HepG2 (cell line): ENCODE data around the gene PGR. TPM values are rescaled to one million over a fixed set of nuclear protein-coding genes. Genes with fewer than 3 reads are reported as not detected.

Experiments
- ATAC-seq: fragments of 200-7000 bp; cut with Tn5 transposase; 3 replicates; pipeline ENCODE4 v1.9.1; 2020; ENCODE audit warnings: mild to moderate bottlenecking, moderate library complexity
- BruUV-seq: library from RNA; stranded (reverse); fragments of 400-500 nt; replicated peaks from 2 replicates; lab custom pipeline; 2021; lab: Mats Ljungman, UMichigan
- CTCF ChIA-PET: fragments of 300-600 bp; formaldehyde crosslinking; extraction: SDS; loops from one replicate; lab custom pipeline; 2021; ENCODE audit warnings: low total read pairs, inconsistent platforms, low intra/inter-chr PET ratio; lab: Yijun Ruan, JAX
- POLR2A ChIA-PET: fragments of 350-600 bp; sonication (Branson Sonifier 250); formaldehyde crosslinking; loops from one replicate; lab custom pipeline; 2020; ENCODE audit warnings: antibody characterized with exemption, inconsistent platforms; lab: Yijun Ruan, JAX
- DNase-seq: peaks from one replicate; pipeline ENCODE4 v3.0.0-alpha.2; 2015; ENCODE audit warnings: low spot score
- FAIRE-seq: peaks from 3 replicates; lab custom pipeline; 2011; peaks lifted over from hg19 to GRCh38; lab: Jason Lieb, UNC
- H2AFZ ChIP-seq: one replicate; pipeline ENCODE4 v1.6.1; 2011; ENCODE audit warnings: low read length, inconsistent platforms
- H3K27ac ChIP-seq: fragments of 300-600 bp; 3 replicates; pipeline ENCODE4 v1.8.0; 2011; ENCODE audit warnings: mixed run types, mild to moderate bottlenecking, mixed read lengths, low read length, inconsistent platforms; ENCODE audit not compliant: insufficient read depth; ENCODE audit errors: extremely low read length
- H3K27me3 ChIP-seq, 2 experiments: fragments of 200-600 bp in 1 of 2; 2 replicates in 1 of 2; 3 replicates in 1 of 2; pipeline versions ENCODE4 v1.6.0 to v1.8.0; 2011; ENCODE audit warnings: low read length in 2 of 2, mild to moderate bottlenecking in 2 of 2, moderate library complexity in 2 of 2, inconsistent platforms in 1 of 2; ENCODE audit not compliant: insufficient read depth in 2 of 2, control insufficient read depth in 1 of 2
- H3K36me3 ChIP-seq, 2 experiments: fragments of 200-600 bp in 1 of 2; replicated peaks in 1 of 2; 2 replicates in 1 of 2; 3 replicates in 1 of 2; pipeline versions ENCODE4 v1.5.1 to v1.8.0; 2011; ENCODE audit warnings: low read length in 2 of 2, inconsistent platforms in 1 of 2; ENCODE audit not compliant: insufficient read depth in 2 of 2, control insufficient read depth in 1 of 2
- H3K4me1 ChIP-seq: 2 replicates; pipeline ENCODE4 v1.5.1; 2012; ENCODE audit warnings: low read length, inconsistent platforms; ENCODE audit not compliant: insufficient read depth
- H3K4me2 ChIP-seq: 2 replicates; pipeline ENCODE4 v1.6.0; 2011; ENCODE audit warnings: low read depth, low read length, inconsistent platforms
- H3K4me3 ChIP-seq, 3 experiments: fragments of 200-600 bp in 1 of 3; sonication (generic), shearing (Covaris generic) in 1 of 3; replicated peaks in 1 of 3; 2 replicates each; pipeline ENCODE4 v1.5.1; 2011 to 2016; ENCODE audit warnings: low read length in 3 of 3, inconsistent platforms in 2 of 3, low read depth in 2 of 3, mild to moderate bottlenecking in 2 of 3, control low read depth in 1 of 3, mixed read lengths in 1 of 3; ENCODE audit not compliant: insufficient read depth in 1 of 3
- H3K79me2 ChIP-seq: one replicate; pipeline ENCODE4 v1.6.1; 2011; ENCODE audit warnings: low read length, inconsistent platforms; ENCODE audit not compliant: insufficient read depth
- H3K9ac ChIP-seq: 2 replicates; pipeline ENCODE4 v1.6.0; 2011; ENCODE audit warnings: mild to moderate bottlenecking, low read depth, low read length, inconsistent platforms; ENCODE audit not compliant: insufficient read depth
- H3K9me3 ChIP-seq: 2 replicates; pipeline ENCODE4 v1.5.1; 2012; ENCODE audit warnings: mild to moderate bottlenecking, low read length
- H4K20me1 ChIP-seq: 2 replicates; pipeline ENCODE4 v1.6.0; 2011; ENCODE audit warnings: inconsistent platforms, mild to moderate bottlenecking, low read length, moderate library complexity; ENCODE audit not compliant: insufficient read depth
- AKNA ChIP-seq: sonication (generic); formaldehyde crosslinking; IDR thresholded peaks from 2 replicates; pipeline ENCODE4 v1.4.0; 2020; ENCODE audit warnings: missing genetic modification reagents, borderline replicate concordance
- ARNT2 ChIP-seq: sonication (generic); formaldehyde crosslinking; IDR thresholded peaks from 2 replicates; pipeline ENCODE4 v1.8.0; 2022; ENCODE audit warnings: mild to moderate bottlenecking, low read depth, missing genetic modification reagents, moderate library complexity
- CHCHD3 ChIP-seq: sonication (generic); formaldehyde crosslinking; IDR thresholded peaks from 2 replicates; pipeline ENCODE4 v1.8.0; 2022; ENCODE audit warnings: mild to moderate bottlenecking, missing genetic modification reagents, moderate library complexity
- DBP ChIP-seq: sonication (generic); formaldehyde crosslinking; IDR thresholded peaks from 2 replicates; pipeline ENCODE4 v1.4.0; 2020; ENCODE audit warnings: missing genetic modification reagents; ENCODE audit errors: not compliant biosample characterization
- ISX ChIP-seq: sonication (generic); formaldehyde crosslinking; conservative IDR thresholded peaks from 2 replicates; pipeline ENCODE4 v1.5.0; 2020; ENCODE audit warnings: missing genetic modification reagents
- SATB2 ChIP-seq: sonication (generic); formaldehyde crosslinking; IDR thresholded peaks from 2 replicates; pipeline ENCODE4 v1.5.0; 2020; ENCODE audit warnings: missing genetic modification reagents
- SRSF9 ChIP-seq: fragments of 200-400 bp; formaldehyde crosslinking; IDR thresholded peaks from 2 replicates; pipeline ENCODE4 v1.6.1; 2018; ENCODE audit warnings: borderline replicate concordance, mild to moderate bottlenecking, low read depth, low read length; ENCODE audit not compliant: insufficient read depth, poor library complexity, severe bottlenecking
- SYNCRIP ChIP-seq: fragments of 200-400 bp; formaldehyde crosslinking; IDR thresholded peaks from 2 replicates; pipeline ENCODE4 v1.6.1; 2018; ENCODE audit warnings: mild to moderate bottlenecking, low read depth, low read length; ENCODE audit not compliant: insufficient read depth
- TEAD2 ChIP-seq: sonication (generic); formaldehyde crosslinking; IDR thresholded peaks from 2 replicates; pipeline ENCODE4 v1.9.0; 2021; ENCODE audit warnings: missing genetic modification reagents
- ZBTB42 ChIP-seq: sonication (generic); formaldehyde crosslinking; IDR thresholded peaks from 2 replicates; pipeline ENCODE4 v1.5.0; 2020; ENCODE audit warnings: mild to moderate bottlenecking, missing genetic modification reagents
- ZFP36L1 ChIP-seq: sonication (generic); formaldehyde crosslinking; IDR thresholded peaks from 2 replicates; pipeline ENCODE4 v1.8.0; 2022; ENCODE audit warnings: mild to moderate bottlenecking, missing genetic modification reagents, moderate library complexity
- ZNF556 ChIP-seq: sonication (generic); formaldehyde crosslinking; IDR thresholded peaks from 2 replicates; pipeline ENCODE4 v1.4.0; 2020; ENCODE audit warnings: mild to moderate bottlenecking, missing genetic modification reagents, borderline replicate concordance
- ZNF761 ChIP-seq: sonication (generic); formaldehyde crosslinking; conservative IDR thresholded peaks from 2 replicates; pipeline ENCODE4 v1.4.0; 2020; ENCODE audit warnings: mild to moderate bottlenecking, missing genetic modification reagents
- ZNF788 ChIP-seq: sonication (generic); formaldehyde crosslinking; IDR thresholded peaks from 2 replicates; pipeline ENCODE4 v1.5.0; 2020; ENCODE audit warnings: mild to moderate bottlenecking, missing genetic modification reagents, borderline replicate concordance
- WGBS: methylation state at CpG from one replicate; pipeline ENCODE4 v1.1.6; 2017; ENCODE audit warnings: low lambda C conversion rate; 5-methylcytosine and 5-hydroxymethylcytosine counted together
- in situ Hi-C: cut with HindIII; loops from 2 replicates; pipeline ENCODE4 v1.10.0; 2017; ENCODE audit warnings: low pct_unique_long_range_greater_than_20kb; ENCODE audit not compliant: extremely low pct_ligation_motif_present
- intact Hi-C: fragments of 100-400 bp; cut with micrococcal nuclease; formaldehyde crosslinking; loops from one replicate; pipeline ENCODE4 v1.10.0; 2022; ENCODE audit not compliant: unreplicated experiment
- polyA plus RNA-seq, 8 experiments: library from polyadenylated mRNA; depleted of rRNA in 3 of 8; stranded (reverse) in 7 of 8; unstranded in 1 of 8; fragments of >200 nt; fragmentation: Illumina TruSeq in 4 of 8; extraction: Trizol in 4 of 8; gene quantifications; 2 replicates each; pipeline versions ENCODE4 v1.2.1 to v1.2.3, GENCODE V29; 2011 to 2016; ENCODE audit warnings: low read depth in 4 of 8, missing spikeins in 1 of 8, mixed read lengths in 1 of 8; ENCODE audit not compliant: insufficient read depth in 1 of 8
- total RNA-seq, 5 experiments: library from RNA; depleted of rRNA; stranded (reverse); fragments of >200 nt; fragmentation: Illumina TruSeq; extraction: Trizol; gene quantifications; 2 replicates each; pipeline ENCODE4 v1.2.3, GENCODE V29; 2016; ENCODE audit warnings: low read depth in 1 of 5

PGR gene
- total and polyA plus RNA-seq, 2 of the 13 experiments (the other 11 are each of a cell fraction or from before 2014, with no cell fraction given): not detected

DNA sequence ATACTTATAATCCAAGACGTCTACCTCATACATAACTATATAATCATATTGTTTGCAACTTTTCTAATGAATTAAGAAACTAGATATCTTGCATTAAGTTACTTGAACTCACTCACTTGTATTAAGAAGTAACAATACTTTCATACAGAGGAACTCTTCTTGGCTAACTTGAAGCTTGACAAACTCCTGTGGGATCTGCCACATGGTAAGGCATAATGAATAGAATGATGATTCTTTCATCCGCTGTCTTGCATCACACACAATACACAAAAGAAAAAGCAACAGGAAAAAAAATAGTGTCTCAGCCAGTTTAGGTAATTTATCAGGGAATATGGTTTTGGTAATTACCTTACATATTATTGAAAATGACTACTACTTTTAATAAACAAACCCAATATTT, 79.8 kb downstream of the PGR start:
- Histone ChIP-seq H4K20me1 (no peaks in the 10 kb centered on the region), H3K9me3 (no peaks in the 10 kb centered on the region), H2AFZ (no peak overlapping the region), H3K27me3 (no peaks in the 10 kb centered on the region), H3K27ac (no peak overlapping the region), H3K4me1 (no peaks in the 10 kb centered on the region), H3K4me2 (no peak overlapping the region)
- ChIA-PET POLR2A (no interaction called here), CTCF (no interaction called here)
- WGBS: 6% methylated on average over 2 of the region's 2 CpGs
- no peak for FAIRE-seq
- intact Hi-C loops: no loop called here
- no peak for DNase-seq
- no peak for ATAC-seq
- TF ChIP-seq SYNCRIP (no peak), ZNF788 (CRISPR knock-in tag) (no peak), SATB2 (no peak)
- TF ChIP-seq, all 625 proteins: peak for 0
- in situ Hi-C loops: no loop called here
- no TSS peak for BruUV-seq
- no peak overlapping the region for H3K9ac ChIP-seq
- no peak overlapping the region for H3K4me3 ChIP-seq
- H3K79me2 ChIP-seq: no peaks in the 10 kb centered on the region
- H3K36me3 ChIP-seq: no peaks in the 10 kb centered on the region

DNA sequence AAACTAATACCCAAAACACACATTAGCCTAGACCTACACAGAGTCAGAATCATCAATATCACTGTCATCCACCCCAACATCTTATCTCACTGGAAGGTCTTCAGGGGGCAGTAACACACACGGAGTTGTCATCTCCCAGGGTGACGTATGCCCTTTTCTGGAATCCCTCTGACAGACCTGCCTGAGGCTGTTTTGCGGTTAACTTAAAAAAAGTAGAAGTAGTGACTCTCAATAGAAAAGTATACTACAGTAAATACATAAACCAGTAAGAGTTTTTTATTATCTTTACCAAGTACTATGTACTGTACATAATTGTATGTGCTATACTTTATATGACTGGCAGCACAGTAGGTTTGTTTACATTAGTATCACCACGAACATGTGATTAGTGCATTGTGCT, 80.5 kb downstream of the PGR start:
- FAIRE-seq (no peak), ATAC-seq (no peak), DNase-seq (no peak)
- Histone ChIP-seq H3K9me3 (no peaks in the 10 kb centered on the region), H3K79me2 (no peaks in the 10 kb centered on the region), H4K20me1 (no peaks in the 10 kb centered on the region), H3K9ac (no peak overlapping the region), H2AFZ (no peak overlapping the region), H3K4me2 (no peak overlapping the region), H3K4me1 (no peaks in the 10 kb centered on the region), H3K27ac (no peak overlapping the region), H3K36me3 (no peaks in the 10 kb centered on the region), H3K27me3 (no peaks in the 10 kb centered on the region), H3K4me3 (no peak overlapping the region)
- 1% methylated on average over 4 of the region's 4 CpGs for WGBS
- CTCF ChIA-PET: no interaction called here
- POLR2A ChIA-PET: no interaction called here
- intact Hi-C loops: no loop called here
- in situ Hi-C loops: no loop called here
- BruUV-seq: no TSS peak
- TF ChIP-seq ARNT2 (CRISPR knock-in tag): no peak
- TF ChIP-seq ZFP36L1 (CRISPR knock-in tag): no peak
- no peak for TF ChIP-seq CHCHD3
- TF ChIP-seq ZBTB42 (CRISPR knock-in tag): no peak
- TF ChIP-seq SRSF9: no peak
- no peak for TF ChIP-seq AKNA
- TF ChIP-seq ZNF761 (CRISPR knock-in tag): no peak
- TF ChIP-seq DBP (CRISPR knock-in tag): no peak
- TF ChIP-seq ZNF556 (CRISPR knock-in tag): no peak
- TF ChIP-seq TEAD2: no peak
- no peak for TF ChIP-seq ISX
